Transverse colon (tissue), 4 donors: ENCODE data around the gene ANKRD52. TPM values are rescaled to one million over a fixed set of nuclear protein-coding genes. Genes with fewer than 3 reads are reported as not detected.
A peak's percentile ranks its signal among the peaks of the same experiment; 100 is the strongest.
"Not testable (repeated sequence)": the region's sequence is repeated elsewhere in the genome, so short reads cannot be mapped to it uniquely, and the experiment has no call there.

Source experiments
- DNase-seq: peaks from one replicate; pipeline ENCODE4 v3.0.0-alpha.2; 2019
- H3K27ac ChIP-seq, 4 donors: fragments of 200-600 bp; sonication (generic); 2 replicates each; pipeline ENCODE4 v1.5.1; 2016 to 2018; ENCODE audit warnings: inconsistent platforms in 4 of 4
- H3K27me3 ChIP-seq: fragments of 200-600 bp; sonication (generic); 2 replicates; pipeline ENCODE4 v1.5.1; 2017; ENCODE audit warnings: inconsistent platforms
- H3K36me3 ChIP-seq, 4 donors: fragments of 200-600 bp; sonication (generic); 2 replicates each; pipeline ENCODE4 v1.5.1; 2017 to 2019; ENCODE audit warnings: inconsistent platforms in 4 of 4
- H3K4me1 ChIP-seq, 4 donors: fragments of 200-600 bp; sonication (generic); 2 replicates each; pipeline ENCODE4 v1.5.1; 2017 to 2020; ENCODE audit warnings: inconsistent platforms in 4 of 4
- H3K4me3 ChIP-seq, 4 donors: fragments of 200-600 bp; sonication (generic); 1 replicate in 1 of 4; 2 replicates in 3 of 4; pipeline versions ENCODE4 v1.5.1 to v1.6.1; 2017 to 2019; ENCODE audit warnings: inconsistent platforms in 4 of 4
- H3K9me3 ChIP-seq, 2 donors: fragments of 200-600 bp; sonication (generic); 2 replicates each; pipeline ENCODE4 v1.5.1; 2017 to 2019; ENCODE audit warnings: inconsistent platforms in 2 of 2
- CTCF ChIP-seq, 5 experiments: fragments of 200-600 bp in 3 of 5; fragments of 450-650 bp in 2 of 5; sonication (generic) in 3 of 5; IDR thresholded peaks; 1 replicate in 2 of 5; 2 replicates in 3 of 5; pipeline ENCODE4 v1.5.1; 2016 to 2017; ENCODE audit warnings: antibody characterized with exemption in 5 of 5, inconsistent platforms in 3 of 5, mild to moderate bottlenecking in 2 of 5, moderate library complexity in 1 of 5
- EP300 ChIP-seq: sonication (generic); formaldehyde crosslinking; IDR thresholded peaks from one replicate; pipeline ENCODE4 v1.6.1; 2017; ENCODE audit warnings: antibody characterized with exemption, low read depth
- POLR2A ChIP-seq: fragments of 450-650 bp; IDR thresholded peaks from one replicate; pipeline ENCODE4 v1.6.1; 2016; ENCODE audit warnings: antibody characterized with exemption, mild to moderate bottlenecking, moderate library complexity
- POLR2AphosphoS5 ChIP-seq, 3 donors: sonication (generic); formaldehyde crosslinking; IDR thresholded peaks; one replicate each; pipeline ENCODE4 v1.6.1; 2016; ENCODE audit warnings: antibody characterized with exemption in 3 of 3
- WGBS, 2 donors: methylation state at CpG; one replicate each; pipeline ENCODE4 v1.1.5; 2018; ENCODE audit warnings: low coverage in 1 of 2; 5-methylcytosine and 5-hydroxymethylcytosine counted together
- in situ Hi-C, 4 donors: fragments of 200-750 bp; cut with MboI; loops; one replicate each; pipeline versions ENCODE4 v1.15.0 to v1.15.1; 2017; ENCODE audit warnings: low sequenced_read_pairs in 3 of 4, low pct_ligation_motif_present in 1 of 4, low pct_unique_long_range_greater_than_20kb in 1 of 4
- intact Hi-C: fragments of 100-400 bp; cut with DNase I; formaldehyde crosslinking; loops from one replicate; pipeline ENCODE4 v1.15.1; 2023; ENCODE audit warnings: low total_unique reads
- total RNA-seq, 4 donors: library from RNA; depleted of rRNA; stranded (reverse); fragments of >200 nt; gene quantifications; one replicate each; pipeline ENCODE4 v1.1.0, GENCODE V29; 2016

Gene ANKRD52
- total RNA-seq, 4 donors from 2014 or later, result 28.4 to 120 (median 40.0) TPM

- Histone ChIP-seq H3K9me3 (no peaks in the 10 kb centered on the region), H3K27ac (peak overlapping the region in 2 of 4 donors; percentile 21 to 24), H3K36me3 (peaks cover 0 to 16% (median 2%) of the 10 kb centered on the region in 4 donors), H3K4me1 (peaks cover 0 to 11% (median 4%) of the 10 kb centered on the region in 4 donors), H3K27me3 (no peaks in the 10 kb centered on the region), H3K4me3 (no peak overlapping the region)
- intact Hi-C loops, result no loop called here
- no peak for DNase-seq
- 17 to 34% methylated on average over 1 of the region's 1 CpG for WGBS, 2 donors
- in situ Hi-C loops, result no loop called here
- TF ChIP-seq POLR2AphosphoS5 (IDR thresholded peaks at IDR 0.05), result no peak
- no peak for TF ChIP-seq CTCF (IDR thresholded peaks at IDR 0.05)
- TF ChIP-seq EP300, result no peak
- no peak for TF ChIP-seq POLR2A
Observed at GRCh38 chr12:56202366-56202765, 55.8 kb downstream of the ANKRD52 start.

DNA sequence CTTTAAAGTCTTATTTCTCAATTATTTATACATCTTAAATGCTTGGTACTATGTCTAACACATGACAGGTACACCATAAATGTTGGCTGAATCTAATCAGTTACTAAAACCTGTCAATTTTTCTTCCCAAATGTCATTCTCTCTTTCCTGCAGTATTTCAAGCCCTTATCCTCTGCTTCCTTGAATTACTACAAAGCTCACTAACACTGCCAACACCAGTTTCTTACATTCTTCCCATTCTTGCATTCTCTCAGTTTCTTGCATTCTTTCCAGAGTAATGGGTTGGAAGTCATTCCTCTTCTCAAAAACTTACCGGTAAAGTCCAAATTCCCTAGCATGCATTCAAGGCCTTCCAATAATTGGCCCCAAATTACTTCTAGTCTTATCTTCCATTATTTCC lies 59.3 kb downstream of the ANKRD52 start:
- no peak overlapping the region for H3K4me3 ChIP-seq
- WGBS, 2 donors, result 71 to 74% methylated on average over 1 of the region's 1 CpG
- no peak overlapping the region for H3K27ac ChIP-seq
- in situ Hi-C loops, result loop anchor here in 1 of 4 donors (10.0 kb wide), 1 partner anchor 266 kb away; the partner anchor contains the start of gene SPRYD4
- no peaks in the 10 kb centered on the region for H3K9me3 ChIP-seq
- peaks cover 0 to 11% (median 4%) of the 10 kb centered on the region in 4 donors for H3K4me1 ChIP-seq
- no peak for DNase-seq
- intact Hi-C loops, result no loop called here
- TF ChIP-seq EP300 (no peak), POLR2AphosphoS5 (IDR thresholded peaks at IDR 0.05) (no peak), POLR2A (no peak), CTCF (IDR thresholded peaks at IDR 0.05) (no peak)
- H3K36me3 ChIP-seq, result no peaks in the 10 kb centered on the region
- H3K27me3 ChIP-seq, result no peaks in the 10 kb centered on the region

DNA sequence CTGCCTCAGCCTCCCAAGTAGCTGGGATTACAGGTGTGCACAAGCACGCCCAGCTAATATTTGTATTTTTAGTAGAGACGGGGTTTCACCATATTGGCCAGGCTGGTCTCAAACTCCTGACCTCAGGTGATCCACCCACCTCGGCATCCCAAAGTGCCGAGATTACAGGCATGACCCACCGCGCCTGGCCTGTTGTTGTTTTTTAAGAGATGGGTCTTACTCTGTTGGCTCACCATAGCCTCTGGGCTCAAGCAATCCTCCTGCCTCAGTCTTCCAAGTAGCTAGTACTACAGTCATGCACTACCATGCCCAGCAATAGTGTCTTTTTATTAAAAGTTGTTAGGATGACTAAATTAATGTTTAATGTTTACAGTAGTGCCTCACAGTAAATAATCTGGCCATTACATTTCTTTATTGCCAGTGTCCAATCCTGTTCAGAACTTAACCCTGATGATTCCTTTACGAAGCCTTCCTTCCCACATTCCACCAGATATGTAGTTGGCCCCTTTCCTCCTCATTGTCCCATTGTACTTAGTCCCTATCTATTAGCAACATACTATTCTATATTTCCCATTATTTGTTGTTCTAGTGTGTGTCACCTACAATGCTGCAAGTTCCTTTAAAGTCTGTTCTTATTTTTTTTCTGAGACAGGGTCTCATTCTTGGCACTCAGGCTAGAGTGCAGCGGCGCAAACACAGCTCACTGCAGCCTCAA lies 60.1 kb downstream of the ANKRD52 start:
- no peak overlapping the region for H3K27ac ChIP-seq
- TF ChIP-seq CTCF (IDR thresholded peaks at IDR 0.05) (no peak), POLR2A (no peak), EP300 (no peak), POLR2AphosphoS5 (IDR thresholded peaks at IDR 0.05) (no peak)
- intact Hi-C loops (no loop called here), in situ Hi-C loops (loop anchor here in 1 of 4 donors (10.0 kb wide), 1 partner anchor 267 kb away; the partner anchor contains the start of gene SPRYD4)
- no peaks in the 10 kb centered on the region for H3K27me3 ChIP-seq
- no peak for DNase-seq
- 91 to 96% methylated on average over 3 to 9 of the region's 9 CpGs for WGBS, 2 donors
- no peaks in the 10 kb centered on the region for H3K36me3 ChIP-seq
- no peaks in the 10 kb centered on the region for H3K9me3 ChIP-seq
- H3K4me1 ChIP-seq, result peaks cover 0 to 11% (median 4%) of the 10 kb centered on the region in 4 donors
- no peak overlapping the region for H3K4me3 ChIP-seq

GRCh38 chr12:56196818-56197550 lies 61.2 kb downstream of the ANKRD52 start:
- peak in 2 of 3 donors; percentile 18 to 35 for TF ChIP-seq POLR2AphosphoS5 (IDR thresholded peaks at IDR 0.05)
- H3K27ac ChIP-seq, result peak overlapping the region in 3 of 4 donors; percentile 7 to 52 (median 42)
- intact Hi-C loops, H3K4me3 ChIP-seq, H3K4me1 ChIP-seq, H3K36me3 ChIP-seq, H3K27me3 ChIP-seq, DNase-seq, H3K9me3 ChIP-seq: not testable (repeated sequence)
- 69 to 81% methylated on average over 6 to 11 of the region's 11 CpGs for WGBS, 2 donors
- in situ Hi-C loops, result loop anchor here in 1 of 4 donors (10.0 kb wide), 1 partner anchor 268 kb away; the partner anchor contains the start of gene SPRYD4
